Left ventricle myocardium superior (tissue), 1 donor: Measurements from ENCODE around the gene HTRA1. TPM values are rescaled to one million over a fixed set of nuclear protein-coding genes. Genes with fewer than 3 reads are reported as not detected.

Source experiments
- ATAC-seq: fragments of 200-7000 bp; cut with Tn5 transposase; one replicate; pipeline ENCODE4 v1.9.1; 2020; ENCODE audit warnings: mild to moderate bottlenecking, moderate library complexity
- DNase-seq: peaks from one replicate; pipeline ENCODE4 v3.0.0-alpha.2; 2020
- intact Hi-C: fragments of 100-400 bp; cut with micrococcal nuclease; formaldehyde crosslinking; loops from one replicate; pipeline ENCODE4 v1.11.0; 2022
- total RNA-seq: library from RNA; stranded (reverse); fragmentation: NEBNext Ultra II Directional; extraction: Animal tissue kit (Norgen Biotek cat#: 25700); gene quantifications from one replicate; pipeline ENCODE4 v1.2.1, GENCODE V29; 2021
- donor health status: DM: no; HTN: yes; CAD: no; lungs with severe emphysema.

Gene HTRA1
- total RNA-seq, 1 donor from 2014 or later: 46.6 TPM

DNA sequence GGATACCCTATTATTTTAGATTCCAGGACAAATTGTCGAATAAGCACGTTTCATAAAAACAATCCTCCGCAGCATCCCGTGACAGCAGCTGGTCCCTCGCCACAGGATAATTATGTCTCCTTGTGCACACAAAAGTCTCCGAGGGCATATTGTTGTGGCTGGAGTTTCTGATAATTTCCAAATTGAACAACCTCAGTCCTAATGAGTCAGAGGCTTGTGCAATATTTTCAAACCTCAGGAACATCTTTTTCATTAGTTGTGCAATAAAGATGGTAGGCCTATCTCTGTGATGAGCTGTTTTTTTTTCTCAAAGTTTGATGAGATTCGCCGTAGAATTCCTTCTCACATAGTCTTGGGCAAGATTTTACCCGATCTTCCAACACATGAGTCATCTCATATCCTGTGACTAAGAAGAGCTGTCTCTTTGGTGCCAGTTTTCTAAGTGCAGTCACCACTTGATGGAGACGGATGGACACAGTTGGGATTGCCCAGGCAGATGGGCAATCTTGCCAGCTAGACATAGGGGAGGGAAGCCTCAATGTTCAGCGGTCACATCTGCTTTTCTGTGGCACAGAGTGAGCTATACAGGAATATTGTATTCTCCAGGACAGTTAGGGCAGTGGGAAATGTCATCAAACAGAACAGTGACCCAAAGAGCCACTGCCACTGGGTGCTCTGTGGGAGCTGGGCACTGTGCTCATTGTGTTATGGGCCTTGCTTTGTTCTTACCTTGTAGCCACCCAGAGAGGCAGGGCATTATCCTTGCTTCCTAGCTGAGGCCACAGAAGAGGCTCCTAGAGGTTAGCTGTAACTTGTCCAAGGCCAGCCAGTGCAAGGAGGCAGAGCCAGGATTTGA lies 7.8 kb downstream of the HTRA1 start:
- ATAC-seq: peak; percentile 60
- intact Hi-C loops: no loop called here
- DNase-seq: no peak

DNA sequence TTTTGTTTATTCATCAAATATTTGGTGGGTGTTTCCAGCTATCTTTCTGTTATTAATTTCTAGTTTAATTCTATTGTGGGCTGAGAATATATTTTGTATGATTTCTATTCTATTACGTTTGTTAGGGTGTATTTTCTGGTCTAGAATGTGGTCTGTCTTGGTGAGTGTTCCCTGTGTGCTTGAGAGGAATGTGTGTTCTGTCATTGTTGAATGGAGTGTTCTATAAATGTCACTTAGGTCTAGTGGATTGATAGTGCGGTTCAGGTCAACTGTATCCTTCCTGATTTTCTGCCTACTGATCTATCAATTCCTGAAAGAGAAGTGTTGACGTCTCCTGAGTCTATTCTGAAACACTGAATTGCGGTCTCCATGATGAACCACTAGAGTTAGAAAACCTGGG lies 8.5 kb downstream of the HTRA1 start:
- ATAC-seq: peak; percentile 67
- no peak for DNase-seq
- intact Hi-C loops: no loop called here

- intact Hi-C loops: no loop called here
- ATAC-seq: no peak
- DNase-seq: no peak
Observed at GRCh38 chr10:122471531-122472177, 10.3 kb downstream of the HTRA1 start.

- DNase-seq (no peak), ATAC-seq (no peak)
- intact Hi-C loops: no loop called here
Observed at GRCh38 chr10:122473116-122473515, 11.8 kb downstream of the HTRA1 start.

- intact Hi-C loops: no loop called here
- ATAC-seq: peak; percentile 75
- DNase-seq: no peak
Observed at GRCh38 chr10:122474131-122474818, 12.9 kb downstream of the HTRA1 start.

GRCh38 chr10:122475100-122475499 lies 13.7 kb downstream of the HTRA1 start:
- DNase-seq: peak; percentile 90
- ATAC-seq: peak; percentile 96
- intact Hi-C loops: no loop called here

GRCh38 chr10:122475591-122476332 lies 14.4 kb downstream of the HTRA1 start:
- ATAC-seq (peak; percentile 18), DNase-seq (no peak)
- intact Hi-C loops: no loop called here

- ATAC-seq (no peak), DNase-seq (no peak)
- intact Hi-C loops: no loop called here
Observed at GRCh38 chr10:122476333-122476695, 15.0 kb downstream of the HTRA1 start.

GRCh38 chr10:122477436-122477835 lies 16.1 kb downstream of the HTRA1 start:
- DNase-seq (no peak), ATAC-seq (no peak)
- intact Hi-C loops: no loop called here

- DNase-seq: no peak
- intact Hi-C loops: no loop called here
- ATAC-seq: no peak
Observed at GRCh38 chr10:122478971-122479370, 17.6 kb downstream of the HTRA1 start.

- intact Hi-C loops: no loop called here
- ATAC-seq (no peak), DNase-seq (no peak)
Observed at GRCh38 chr10:122480146-122480833, 18.9 kb downstream of the HTRA1 start.

GRCh38 chr10:122481296-122482056 lies 20.1 kb downstream of the HTRA1 start:
- ATAC-seq (no peak), DNase-seq (no peak)
- intact Hi-C loops: no loop called here

GRCh38 chr10:122484276-122485060 lies 23.1 kb downstream of the HTRA1 start:
- intact Hi-C loops: no loop called here
- ATAC-seq (no peak), DNase-seq (no peak)

DNA sequence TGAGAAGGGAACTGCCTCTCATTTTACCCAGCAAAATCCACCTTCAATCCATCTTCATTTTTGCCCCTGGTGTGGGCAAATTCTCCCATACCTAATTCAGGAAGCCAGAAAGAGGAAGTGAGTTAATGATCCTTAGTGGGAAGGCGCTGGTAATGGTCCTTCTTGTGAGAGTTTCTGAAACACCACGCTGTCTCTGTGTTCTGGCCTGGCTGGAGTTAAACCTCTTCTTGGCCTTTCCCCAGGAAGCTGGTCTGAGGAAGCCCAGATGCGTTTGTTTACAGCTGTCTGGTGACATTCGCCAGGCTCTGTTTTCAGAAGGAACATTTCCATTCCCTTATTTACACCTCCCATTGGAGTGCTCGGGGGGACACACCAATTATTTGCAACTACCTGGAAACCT lies 24.3 kb downstream of the HTRA1 start:
- intact Hi-C loops: no loop called here

DNA sequence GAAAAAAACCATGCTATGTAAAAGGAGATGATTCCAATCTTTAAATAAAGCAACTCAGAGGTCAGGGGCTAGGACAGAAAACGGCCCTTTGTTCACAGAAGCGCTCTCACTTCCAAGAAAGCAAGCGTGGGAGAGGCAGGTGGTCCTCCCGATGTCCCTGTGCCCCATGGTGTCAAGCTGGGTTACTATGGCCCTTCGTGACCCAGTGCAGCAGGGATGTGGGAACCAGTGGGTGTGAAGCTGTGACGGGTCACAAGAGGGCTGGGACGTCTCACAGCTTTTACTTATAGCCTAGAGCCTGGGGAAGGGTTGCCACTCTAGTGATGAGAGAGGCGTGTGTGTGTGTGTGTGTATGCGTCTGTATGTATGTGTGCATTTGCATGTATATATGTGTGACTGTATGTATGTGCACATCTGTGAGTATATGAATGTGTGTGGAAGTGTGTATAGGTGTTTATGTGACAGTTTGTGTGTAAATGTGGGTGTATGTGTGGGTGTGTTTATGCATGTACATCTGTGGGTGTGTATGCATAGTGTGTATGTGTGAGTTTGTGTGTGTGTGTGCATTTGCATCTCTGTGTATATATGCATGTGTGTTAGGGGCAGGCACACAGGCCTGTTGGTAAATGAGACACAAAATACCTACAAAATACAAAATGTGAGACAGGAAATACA lies 25.2 kb downstream of the HTRA1 start:
- no peak for DNase-seq
- intact Hi-C loops: no loop called here

More for the DNA sequence above, 24.3 kb downstream of the HTRA1 start:
- ATAC-seq (peak; percentile 78), DNase-seq (no peak)

DNA sequence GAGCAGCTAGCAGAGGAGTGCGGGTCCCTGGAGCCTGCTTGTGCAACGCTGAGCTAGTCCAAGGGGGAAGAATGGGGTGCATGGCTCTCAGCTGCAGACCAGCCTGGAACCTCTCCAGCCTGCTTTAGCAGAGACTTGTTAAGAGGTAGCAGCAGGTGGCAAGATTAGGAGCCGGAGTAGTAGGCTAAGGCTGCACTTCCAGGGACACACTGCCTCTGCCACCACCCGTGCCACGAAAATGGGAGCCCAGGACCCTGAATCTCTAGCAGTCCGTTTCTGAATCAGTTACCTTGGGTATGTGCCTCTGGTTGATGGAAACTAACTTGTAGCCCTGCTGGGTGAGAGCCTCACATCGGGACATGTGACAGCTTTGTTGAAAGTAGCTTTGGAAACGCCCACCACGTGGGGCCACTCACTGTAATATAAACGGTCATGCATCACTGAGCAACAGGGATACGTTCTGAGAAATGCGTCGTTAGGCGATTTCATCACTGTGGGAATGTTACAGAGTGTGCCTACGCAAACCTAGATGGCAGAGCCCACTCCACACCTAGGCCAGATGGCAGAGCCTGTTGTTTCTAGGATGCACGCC lies 25.9 kb downstream of the HTRA1 start:
- ATAC-seq (peak; percentile 67), DNase-seq (no peak)
- intact Hi-C loops: no loop called here

More for the DNA sequence above, 25.2 kb downstream of the HTRA1 start:
- ATAC-seq: no peak

- no peak for DNase-seq
- ATAC-seq: no peak
- intact Hi-C loops: no loop called here
Observed at GRCh38 chr10:122490268-122490667, 28.9 kb downstream of the HTRA1 start.
